IPS-18a (cell line): ENCODE measurements around the gene ATP6AP1.
"Not testable (repeated sequence)": the region's sequence is repeated elsewhere in the genome, so short reads cannot be mapped to it uniquely, and the experiment has no call there.

ENCODE experiments used
- H3K27ac ChIP-seq: one replicate; pipeline ENCODE4 v1.5.1; 2013; ENCODE audit warnings: low read length
- H3K27me3 ChIP-seq: one replicate; pipeline ENCODE4 v1.6.1; 2013; ENCODE audit warnings: mild to moderate bottlenecking, low read length; ENCODE audit not compliant: control insufficient read depth, insufficient read depth
- H3K36me3 ChIP-seq: one replicate; pipeline ENCODE4 v1.6.1; 2013; ENCODE audit warnings: low read depth, low read length; ENCODE audit not compliant: control insufficient read depth
- H3K4me1 ChIP-seq: one replicate; pipeline ENCODE4 v1.6.1; 2013; ENCODE audit warnings: low read depth, low read length; ENCODE audit not compliant: control insufficient read depth
- H3K4me3 ChIP-seq: one replicate; pipeline ENCODE4 v1.5.1; 2013; ENCODE audit warnings: low read length
- H3K9ac ChIP-seq: one replicate; pipeline ENCODE4 v1.6.1; 2013; ENCODE audit warnings: mild to moderate bottlenecking, low read length, moderate library complexity
- H3K9me3 ChIP-seq: one replicate; pipeline ENCODE4 v1.6.1; 2013; ENCODE audit warnings: low read depth, low read length; ENCODE audit not compliant: control insufficient read depth

ATP6AP1 gene

DNA sequence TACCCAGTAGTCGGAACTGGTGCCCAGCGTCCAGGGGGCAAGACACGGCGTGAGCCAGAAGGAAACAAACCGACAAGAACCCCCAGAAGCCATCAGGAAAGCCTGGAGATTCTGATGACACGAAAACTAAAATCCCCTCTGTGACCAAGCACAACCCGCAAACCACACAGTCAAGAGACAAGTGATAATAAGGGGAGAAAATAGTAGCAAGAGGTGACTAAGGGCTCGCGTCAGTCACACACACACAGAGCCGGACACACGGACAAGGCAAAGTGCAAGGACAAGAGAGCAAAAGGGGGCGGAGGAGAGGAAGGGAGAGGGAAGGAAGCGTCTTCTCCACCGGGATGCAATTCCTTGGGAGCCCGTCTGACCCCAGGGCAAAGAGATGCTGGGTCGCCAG is 39.8 kb upstream of the ATP6AP1 start:
- H3K27me3 ChIP-seq, H3K9me3 ChIP-seq, H3K4me3 ChIP-seq, H3K27ac ChIP-seq, H3K36me3 ChIP-seq, H3K9ac ChIP-seq, H3K4me1 ChIP-seq: not testable (repeated sequence)

DNA sequence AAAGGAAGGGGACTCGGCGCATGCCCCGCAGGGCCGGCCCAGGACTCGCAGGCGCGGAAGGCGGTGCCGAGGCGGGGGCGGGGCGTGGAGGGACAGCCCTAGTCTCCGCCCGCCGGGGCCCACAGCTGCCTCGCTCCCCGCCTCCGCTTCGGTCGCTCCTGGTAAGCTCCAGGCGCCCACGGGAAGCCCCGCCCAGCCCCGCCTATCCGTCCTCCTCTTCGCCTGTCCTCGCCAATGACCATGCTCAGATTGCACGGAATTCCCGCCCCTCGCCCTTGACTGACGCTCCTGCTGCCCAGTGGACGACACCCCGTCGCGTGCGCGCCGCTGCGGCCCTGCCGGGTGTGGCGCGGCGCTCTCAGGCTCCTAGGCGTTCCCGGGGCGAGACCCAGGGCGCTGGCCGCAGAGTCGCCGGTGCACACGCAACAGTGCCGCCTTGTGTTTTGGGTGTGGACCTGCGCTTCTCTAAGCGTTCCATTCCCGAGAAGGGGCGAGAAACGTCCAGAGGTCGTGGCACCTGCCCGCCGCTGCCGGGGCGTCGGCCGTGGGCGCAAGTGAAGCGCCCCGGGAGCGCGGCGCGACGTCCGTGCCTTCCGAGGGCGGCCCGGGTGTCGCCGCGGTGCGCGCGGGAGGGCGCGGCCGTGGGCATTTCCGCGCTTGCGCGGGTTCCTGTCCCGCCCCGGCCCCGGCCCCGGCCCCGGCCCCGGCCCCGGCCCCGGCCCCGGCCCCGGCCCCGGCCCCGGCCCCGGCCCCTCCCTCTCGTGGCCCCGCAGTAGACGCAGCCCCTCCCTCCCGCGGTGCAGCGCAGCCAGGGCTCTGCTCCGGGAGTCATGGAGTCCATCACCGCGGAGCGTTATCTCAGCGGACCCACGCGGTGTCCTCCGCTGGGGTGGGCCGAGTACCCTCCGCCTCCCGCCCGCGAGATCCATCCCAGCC is 38.4 kb upstream of the ATP6AP1 start:
- not testable (repeated sequence) for H3K27ac ChIP-seq, H3K9me3 ChIP-seq, H3K4me3 ChIP-seq, H3K36me3 ChIP-seq, H3K4me1 ChIP-seq, H3K27me3 ChIP-seq, H3K9ac ChIP-seq

DNA sequence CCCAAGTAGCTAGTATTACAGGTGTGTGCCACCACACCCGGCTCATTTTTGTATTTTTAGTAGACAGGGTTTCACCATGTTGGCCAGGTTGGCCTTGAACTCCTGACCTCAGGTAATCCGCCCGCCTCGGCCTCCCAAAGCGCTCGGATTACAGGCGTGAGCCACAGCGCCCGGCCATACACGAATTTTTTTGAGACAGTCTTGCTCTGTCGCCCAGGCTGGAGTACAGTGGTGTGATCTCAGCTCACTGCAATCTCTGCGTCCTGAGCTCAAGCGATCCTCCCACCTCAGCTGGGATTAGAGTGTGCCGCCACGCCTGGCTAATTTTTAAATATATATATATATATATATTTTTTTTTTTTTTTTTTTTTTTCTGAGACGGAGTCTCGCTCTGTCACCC is 32.1 kb upstream of the ATP6AP1 start:
- H3K36me3 ChIP-seq: peaks cover 22% of the 10 kb centered on the region
- not testable (repeated sequence) for H3K27ac ChIP-seq, H3K4me1 ChIP-seq, H3K27me3 ChIP-seq, H3K4me3 ChIP-seq, H3K9me3 ChIP-seq, H3K9ac ChIP-seq

DNA sequence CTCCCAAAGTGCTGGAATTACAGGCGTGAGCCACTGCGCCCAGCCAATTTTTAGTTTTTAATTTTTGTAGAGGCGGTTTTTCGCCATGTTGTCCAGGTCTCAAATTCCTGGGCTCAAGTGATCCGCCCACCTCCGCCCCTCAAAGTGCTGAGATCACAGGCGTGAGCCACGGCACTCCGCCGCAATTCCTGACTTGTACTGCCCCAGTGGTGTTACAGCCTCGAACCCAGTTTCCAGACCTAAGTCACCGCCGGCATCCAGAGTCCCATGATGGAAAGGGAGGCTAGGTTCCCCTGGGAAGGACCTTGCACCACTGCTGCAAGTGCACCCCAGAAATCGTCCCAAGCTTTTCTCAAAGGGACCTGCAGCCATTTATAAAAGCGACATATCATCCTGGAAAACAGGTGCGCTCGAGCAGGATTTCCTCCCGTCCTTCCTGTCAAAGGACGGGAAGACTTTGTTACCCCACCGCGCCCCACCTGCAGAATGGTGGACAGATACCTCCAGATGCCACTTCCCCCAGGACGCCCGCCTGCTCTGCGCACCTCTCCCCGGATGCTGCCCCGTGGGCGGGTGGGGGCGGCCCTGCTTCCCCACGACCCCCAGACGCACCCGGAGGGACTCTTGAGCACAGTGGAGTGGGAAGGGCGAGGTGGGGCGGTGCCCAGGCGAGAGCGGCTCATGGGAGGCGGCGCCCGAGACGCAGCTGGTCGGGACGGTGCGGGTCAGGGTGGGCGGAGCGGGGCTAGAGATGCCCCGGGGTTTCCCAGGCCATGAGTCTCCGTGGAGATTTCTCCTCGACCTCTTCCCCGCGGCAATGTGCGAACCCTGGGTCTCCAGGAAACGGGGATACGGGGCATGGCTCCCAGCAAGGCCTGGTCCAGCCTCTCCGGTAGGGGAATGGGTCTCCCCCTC is 31.2 kb upstream of the ATP6AP1 start:
- H3K27ac ChIP-seq: peak overlapping the region; percentile 94
- H3K9ac ChIP-seq: peak overlapping the region; percentile 99
- peaks cover 4% of the 10 kb centered on the region for H3K9me3 ChIP-seq
- H3K4me3 ChIP-seq: peak overlapping the region; percentile 87
- no peaks in the 10 kb centered on the region for H3K27me3 ChIP-seq
- no peaks in the 10 kb centered on the region for H3K4me1 ChIP-seq
- peaks cover 22% of the 10 kb centered on the region for H3K36me3 ChIP-seq

DNA sequence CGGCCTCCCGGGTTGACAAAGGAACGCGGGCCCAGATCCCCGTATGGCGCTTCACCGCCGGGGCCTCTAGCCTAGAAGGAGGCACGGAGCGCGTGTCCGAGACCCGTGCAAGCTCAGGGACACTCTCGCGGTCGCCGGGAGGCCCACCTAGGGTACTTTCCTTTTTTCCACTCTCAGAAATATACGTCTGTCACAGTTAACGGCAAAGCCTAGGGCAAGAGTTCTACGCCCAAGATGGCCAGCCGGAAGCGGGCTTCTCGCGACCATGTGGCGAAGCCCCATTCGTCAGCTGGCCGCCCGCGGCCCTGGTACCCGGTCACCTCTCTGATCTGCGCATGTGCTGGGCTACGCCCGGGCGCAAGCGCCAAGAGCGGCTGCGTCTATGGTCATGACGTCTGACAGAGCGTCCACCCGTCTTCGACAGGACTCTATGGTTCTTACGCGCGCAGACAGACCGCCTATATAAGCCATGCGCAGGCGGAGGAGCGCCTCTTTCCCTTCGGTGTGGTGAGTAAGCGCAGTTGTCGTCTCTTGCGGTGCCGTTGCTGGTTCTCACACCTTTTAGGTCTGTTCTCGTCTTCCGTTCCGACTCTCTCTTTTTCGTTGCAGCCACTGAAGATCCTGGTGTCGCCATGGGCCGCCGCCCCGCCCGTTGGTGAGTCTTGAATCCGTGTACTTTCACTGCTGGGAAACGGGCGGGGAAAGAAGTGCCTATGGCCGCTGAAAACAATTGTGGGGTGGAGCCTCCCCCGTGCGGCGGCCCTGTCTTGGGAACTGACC is 30.4 kb upstream of the ATP6AP1 start, which contains the start of gene RPL10:
Gene RPL10, plus strand, starts transcription at position 490 of the 780 bp plus-strand sequence. Its CDS starts 143 bp downstream, at position 633.
- H3K4me3 ChIP-seq: peak within 1 kb of the TSS; percentile 87
- H3K4me1 ChIP-seq: no peaks in the 10 kb centered on the region
- peak within 1 kb of the TSS; percentile 94 for H3K27ac ChIP-seq

DNA sequence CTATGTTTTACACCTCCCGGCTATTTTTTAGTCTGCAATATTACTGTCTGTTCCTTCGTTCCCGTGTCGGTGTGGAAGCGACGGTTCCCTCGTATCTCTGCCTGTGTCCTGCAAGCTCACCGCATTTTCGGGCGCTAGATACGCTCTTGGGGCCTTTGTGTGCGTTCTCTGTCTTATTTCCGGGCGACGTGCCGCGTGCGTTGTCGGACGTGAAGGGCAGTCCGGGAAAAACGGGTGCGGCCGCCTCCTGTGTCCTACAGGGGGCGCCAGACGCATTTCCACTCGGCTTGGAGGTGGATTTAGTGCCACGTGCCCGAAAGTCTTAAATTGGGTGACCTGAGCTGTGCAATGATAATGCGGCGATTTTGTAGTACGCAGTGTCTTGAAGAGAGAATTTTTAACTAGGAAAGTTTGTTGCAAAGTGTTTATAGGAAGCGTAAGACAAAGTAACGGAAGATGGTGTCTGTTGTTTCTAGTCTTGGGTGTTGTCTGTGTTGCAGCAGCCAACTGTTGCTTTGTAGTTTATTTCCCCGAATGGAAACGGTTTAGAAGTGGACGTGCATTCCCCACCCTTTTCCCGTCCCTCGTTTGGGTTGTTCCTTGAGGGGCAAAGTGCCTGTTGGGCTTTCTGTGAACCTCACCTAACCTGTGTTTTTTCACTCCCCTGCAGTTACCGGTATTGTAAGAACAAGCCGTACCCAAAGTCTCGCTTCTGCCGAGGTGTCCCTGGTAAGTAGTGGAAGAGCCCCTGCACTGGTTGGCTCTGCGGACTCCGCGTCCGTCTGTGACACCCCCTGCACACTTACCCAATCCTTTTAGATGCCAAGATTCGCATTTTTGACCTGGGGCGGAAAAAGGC is 29.6 kb upstream of the ATP6AP1 start:
- H3K9me3 ChIP-seq: peaks cover 4% of the 10 kb centered on the region
- H3K4me1 ChIP-seq: no peaks in the 10 kb centered on the region
- peaks cover 22% of the 10 kb centered on the region for H3K36me3 ChIP-seq
- peak overlapping the region; percentile 87 for H3K4me3 ChIP-seq
- H3K9ac ChIP-seq: peak overlapping the region; percentile 99
- H3K27ac ChIP-seq: peak overlapping the region; percentile 81
- no peaks in the 10 kb centered on the region for H3K27me3 ChIP-seq

More for the DNA sequence above, 30.4 kb upstream of the ATP6AP1 start, which contains the start of gene RPL10:
- peaks cover 22% of the 10 kb centered on the region for H3K36me3 ChIP-seq
- H3K27me3 ChIP-seq: no peaks in the 10 kb centered on the region
- peak within 1 kb of the TSS; percentile 99 for H3K9ac ChIP-seq
- peaks cover 4% of the 10 kb centered on the region for H3K9me3 ChIP-seq

DNA sequence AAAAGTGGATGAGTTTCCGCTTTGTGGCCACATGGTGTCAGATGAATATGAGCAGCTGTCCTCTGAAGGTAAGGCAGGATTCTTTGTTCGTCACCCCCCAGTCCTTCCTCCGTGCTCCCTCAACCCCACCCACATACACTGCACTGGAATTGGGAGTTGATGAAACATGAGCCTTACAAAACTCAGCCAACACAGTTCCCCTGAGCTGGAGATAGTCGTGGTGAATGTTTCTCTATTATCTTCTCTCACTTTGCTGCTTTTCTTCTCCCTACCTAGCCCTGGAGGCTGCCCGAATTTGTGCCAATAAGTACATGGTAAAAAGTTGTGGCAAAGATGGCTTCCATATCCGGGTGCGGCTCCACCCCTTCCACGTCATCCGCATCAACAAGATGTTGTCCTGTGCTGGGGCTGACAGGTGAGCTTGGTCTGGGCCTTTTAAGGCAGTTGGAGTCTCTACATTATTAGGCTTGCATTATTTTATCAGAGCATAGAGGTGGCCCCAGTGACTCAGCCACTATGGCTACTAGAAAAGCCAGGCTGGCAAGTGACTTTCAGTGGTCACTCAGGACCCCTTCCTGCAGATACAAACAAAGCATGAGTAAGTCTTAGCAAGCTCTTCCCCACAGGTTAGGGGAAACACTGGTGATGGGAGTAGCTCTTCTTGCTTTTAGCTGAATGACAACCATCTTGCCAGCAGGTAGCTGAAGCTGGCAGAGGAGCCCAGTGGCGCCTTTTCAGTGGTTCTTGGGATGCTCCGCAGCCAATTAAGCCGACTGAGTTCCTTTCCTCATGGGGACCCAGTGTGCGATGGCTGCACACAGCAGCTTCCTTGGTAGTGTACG is 28.7 kb upstream of the ATP6AP1 start:
- no peaks in the 10 kb centered on the region for H3K27me3 ChIP-seq

DNA sequence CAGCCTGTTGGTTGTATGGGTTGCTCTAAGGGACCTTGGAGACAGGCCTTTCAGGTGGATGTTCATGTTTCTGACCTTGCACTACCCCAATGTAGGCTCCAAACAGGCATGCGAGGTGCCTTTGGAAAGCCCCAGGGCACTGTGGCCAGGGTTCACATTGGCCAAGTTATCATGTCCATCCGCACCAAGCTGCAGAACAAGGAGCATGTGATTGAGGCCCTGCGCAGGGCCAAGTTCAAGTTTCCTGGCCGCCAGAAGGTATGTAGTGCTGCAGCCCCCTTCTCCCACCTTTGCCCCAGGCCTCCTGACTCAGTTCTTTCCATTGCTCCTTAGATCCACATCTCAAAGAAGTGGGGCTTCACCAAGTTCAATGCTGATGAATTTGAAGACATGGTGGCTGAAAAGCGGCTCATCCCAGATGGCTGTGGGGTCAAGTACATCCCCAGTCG is 28.1 kb upstream of the ATP6AP1 start:
- not testable (repeated sequence) for H3K9ac ChIP-seq, H3K27ac ChIP-seq

More for the DNA sequence above, 28.7 kb upstream of the ATP6AP1 start:
- Histone ChIP-seq H3K27ac (no peak overlapping the region), H3K4me1 (no peaks in the 10 kb centered on the region), H3K4me3 (peak overlapping the region; percentile 87), H3K36me3 (peaks cover 22% of the 10 kb centered on the region), H3K9ac (peak overlapping the region; percentile 99), H3K9me3 (peaks cover 4% of the 10 kb centered on the region)

DNA sequence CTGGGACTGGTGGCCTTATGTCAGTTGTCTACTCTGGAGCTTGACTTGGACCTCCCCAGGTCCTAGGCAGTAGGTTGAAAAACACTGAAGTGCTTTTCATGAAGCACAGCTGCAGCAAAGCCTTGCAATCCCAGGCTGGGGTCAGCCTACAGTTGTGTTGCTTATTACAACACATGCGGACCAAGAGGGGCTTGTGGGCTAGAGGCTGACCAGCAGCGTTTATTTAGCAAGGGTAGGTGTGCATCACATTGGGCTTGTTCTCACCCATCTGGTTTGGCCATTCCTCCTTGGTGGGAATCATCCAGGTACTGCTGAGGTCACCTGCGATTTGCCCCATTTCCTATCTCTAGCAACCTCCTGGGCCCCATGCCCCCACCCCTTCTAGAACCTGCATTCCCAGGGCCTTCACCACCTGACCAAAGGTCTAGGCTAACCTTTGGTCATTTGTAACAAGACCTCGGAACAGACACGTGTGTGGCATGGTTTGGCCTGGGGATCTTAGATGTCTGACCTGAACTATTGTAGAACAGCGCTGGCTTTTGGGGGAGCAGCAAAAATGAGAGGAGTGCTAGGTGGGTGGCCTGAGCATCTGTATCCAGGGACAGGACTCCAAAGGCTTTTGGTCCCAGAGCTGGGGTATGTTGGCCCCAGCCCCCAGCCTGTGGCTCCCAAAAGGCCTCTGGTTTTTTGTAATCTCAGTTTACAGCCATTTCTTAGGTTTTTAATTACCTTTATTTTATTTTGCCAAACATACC is 27.3 kb upstream of the ATP6AP1 start:
- no peak overlapping the region for H3K9ac ChIP-seq
- no peak overlapping the region for H3K4me3 ChIP-seq
- no peaks in the 10 kb centered on the region for H3K27me3 ChIP-seq
- no peaks in the 10 kb centered on the region for H3K4me1 ChIP-seq
- peaks cover 22% of the 10 kb centered on the region for H3K36me3 ChIP-seq
- H3K27ac ChIP-seq: no peak overlapping the region
- peaks cover 4% of the 10 kb centered on the region for H3K9me3 ChIP-seq

More for the DNA sequence above, 28.1 kb upstream of the ATP6AP1 start:
- Histone ChIP-seq H3K36me3 (peaks cover 22% of the 10 kb centered on the region), H3K4me3 (peak overlapping the region; percentile 87)
- not testable (repeated sequence) for H3K9me3 ChIP-seq, H3K27me3 ChIP-seq, H3K4me1 ChIP-seq
